Stimulated activated effector memory CD8-positive, alpha-beta T cell treated with anti-CD3 and anti-CD28 coated beads, Interleukin-12 subunit alpha, Interleukin-12 subunit beta, amount 100 ng/mL, for 72 hours (primary cell): Measurements from ENCODE around the gene ZNF467.

Source experiments
- ATAC-seq: fragments of 150-1000 bp; cut with Tn5 transposase; 2 replicates; pipeline ENCODE4 v1.10.0; 2021
- DNase-seq, 2 donors: peaks; one replicate each; pipeline ENCODE4 v3.0.0; 2021 to 2022; ENCODE audit warnings: low spot score in 2 of 2
- H3K27ac Mint-ChIP-seq: one replicate; pipeline ENCODE4 v1.8.0; 2022; ENCODE audit warnings: mild to moderate bottlenecking, mixed read lengths
- H3K36me3 Mint-ChIP-seq: one replicate; pipeline ENCODE4 v1.8.0; 2022; ENCODE audit warnings: mild to moderate bottlenecking, mixed read lengths
- H3K4me1 Mint-ChIP-seq: one replicate; pipeline ENCODE4 v1.8.0; 2022; ENCODE audit warnings: mixed read lengths
- H3K4me3 Mint-ChIP-seq: one replicate; pipeline ENCODE4 v1.8.0; 2022; ENCODE audit warnings: mild to moderate bottlenecking, mixed read lengths
- H3K9me3 Mint-ChIP-seq: one replicate; pipeline ENCODE4 v1.8.0; 2022; ENCODE audit warnings: mixed read lengths

Gene ZNF467

DNA sequence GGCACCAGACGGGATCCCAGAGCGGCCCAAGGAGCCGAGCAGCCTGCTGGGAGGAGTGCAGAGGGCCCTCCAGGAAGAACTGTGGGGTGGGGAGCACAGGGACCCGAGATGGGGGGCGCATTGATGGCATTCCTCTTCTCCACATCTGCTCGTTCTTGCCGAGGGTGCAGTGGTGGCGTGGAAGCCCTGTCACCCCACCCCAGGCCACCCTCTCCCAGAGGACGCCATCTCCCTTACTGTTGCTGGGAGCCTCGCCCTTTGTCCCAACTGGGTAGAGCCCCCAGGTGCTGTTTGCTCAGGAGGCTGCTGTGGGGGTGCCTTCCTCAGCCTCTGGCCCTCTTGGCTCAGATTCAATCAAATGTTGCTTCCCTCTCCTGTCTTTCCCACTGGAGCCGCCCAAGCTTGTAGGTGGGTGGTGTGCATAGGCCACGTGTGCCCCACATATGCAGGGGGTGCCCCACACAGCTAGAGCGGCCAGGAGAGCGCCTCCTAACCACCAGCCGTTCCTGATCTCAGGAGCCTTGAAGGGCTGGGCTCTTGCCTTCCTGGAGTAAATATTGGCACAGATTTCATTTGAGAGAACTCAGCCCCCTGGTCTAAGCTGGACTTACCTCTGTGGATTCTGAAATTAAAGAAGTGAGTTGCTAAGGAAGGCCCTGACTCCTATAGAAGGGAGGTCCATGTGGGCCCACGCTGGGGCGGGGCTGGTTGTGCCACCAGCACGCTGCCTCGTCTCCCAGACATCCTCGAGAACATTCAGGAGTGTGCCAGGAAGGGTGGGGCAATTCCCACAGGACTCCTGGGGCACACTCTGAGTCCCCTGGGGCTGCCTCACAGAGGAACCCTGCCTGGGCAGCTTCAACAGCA is 39.2 kb downstream of the ZNF467 start:
- Mint-ChIP-seq H3K4me3 (no peak overlapping the region), H3K36me3 (peaks cover 8% of the 10 kb centered on the region), H3K27ac (no peak overlapping the region), H3K4me1 (peaks cover 11% of the 10 kb centered on the region), H3K9me3 (no peaks in the 10 kb centered on the region)
- DNase-seq (no peak), ATAC-seq (no peak)

DNA sequence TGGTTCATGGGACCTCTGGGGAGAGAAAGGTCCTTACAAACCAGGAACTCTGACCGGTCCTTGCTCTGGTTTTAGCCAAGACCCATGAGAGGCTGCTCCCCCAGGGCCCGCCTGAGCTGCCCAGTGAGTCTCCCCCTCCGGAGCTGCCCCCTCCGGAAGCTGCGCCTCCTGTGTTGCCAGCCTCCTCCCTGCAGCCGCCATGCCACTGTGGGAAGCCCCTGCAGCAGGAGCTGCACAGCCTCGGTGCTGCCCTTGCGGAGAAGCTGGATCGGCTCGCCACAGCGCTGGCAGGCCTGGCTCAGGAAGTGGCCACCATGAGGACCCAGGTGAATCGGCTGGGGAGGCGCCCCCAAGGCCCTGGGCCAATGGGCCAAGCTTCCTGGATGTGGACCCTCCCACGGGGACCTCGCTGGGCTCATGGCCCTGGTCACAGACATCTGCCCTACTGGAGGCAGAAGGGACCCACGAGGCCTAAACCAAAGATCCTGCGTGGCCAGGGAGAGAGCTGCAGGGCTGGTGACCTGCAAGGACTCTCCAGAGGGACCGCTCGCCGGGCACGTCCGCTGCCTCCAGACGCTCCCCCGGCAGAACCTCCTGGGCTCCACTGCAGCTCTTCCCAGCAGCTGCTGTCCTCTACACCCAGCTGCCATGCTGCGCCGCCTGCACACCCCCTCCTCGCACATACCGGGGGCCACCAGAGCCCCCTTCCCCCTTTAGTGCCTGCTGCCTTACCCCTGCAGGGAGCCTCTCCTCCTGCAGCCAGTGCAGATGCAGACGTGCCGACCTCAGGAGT is 40.1 kb downstream of the ZNF467 start:
- Mint-ChIP-seq H3K36me3 (peaks cover 8% of the 10 kb centered on the region), H3K4me3 (no peak overlapping the region), H3K9me3 (no peaks in the 10 kb centered on the region), H3K27ac (no peak overlapping the region), H3K4me1 (peaks cover 11% of the 10 kb centered on the region)
- DNase-seq (no peak), ATAC-seq (no peak)

- H3K27ac Mint-ChIP-seq: no peak overlapping the region
- ATAC-seq (no peak), DNase-seq (no peak)
- H3K4me3 Mint-ChIP-seq: no peak overlapping the region
- peaks cover 11% of the 10 kb centered on the region for H3K4me1 Mint-ChIP-seq
- peaks cover 8% of the 10 kb centered on the region for H3K36me3 Mint-ChIP-seq
- H3K9me3 Mint-ChIP-seq: no peaks in the 10 kb centered on the region
Measured at GRCh38 chr7:149732611-149733010, 40.8 kb downstream of the ZNF467 start.

DNA sequence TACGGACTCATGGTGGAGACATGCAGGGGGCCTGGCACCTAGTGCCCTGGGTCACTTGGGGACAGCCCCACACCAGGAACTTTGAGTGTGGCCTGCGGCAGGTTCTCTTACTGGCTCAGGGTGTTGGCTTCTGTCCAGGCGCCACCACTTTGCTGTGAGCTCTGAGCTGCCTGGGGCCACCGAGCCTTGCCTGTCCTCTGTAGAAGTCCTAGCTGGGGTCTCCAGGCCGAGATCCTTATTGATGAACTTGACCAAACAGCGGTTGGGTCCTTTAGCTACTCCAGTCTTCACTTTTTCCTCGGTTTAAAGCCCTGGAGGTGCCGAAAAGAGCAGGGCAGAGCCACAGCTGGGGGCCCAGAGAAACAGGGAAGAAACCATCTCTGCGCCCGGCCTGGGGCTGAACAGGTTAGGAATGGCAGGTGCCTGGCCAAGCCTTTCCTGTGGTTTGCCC is 41.3 kb downstream of the ZNF467 start:
- H3K4me1 Mint-ChIP-seq: peaks cover 11% of the 10 kb centered on the region
- peaks cover 9% of the 10 kb centered on the region for H3K36me3 Mint-ChIP-seq
- no peak overlapping the region for H3K27ac Mint-ChIP-seq

DNA sequence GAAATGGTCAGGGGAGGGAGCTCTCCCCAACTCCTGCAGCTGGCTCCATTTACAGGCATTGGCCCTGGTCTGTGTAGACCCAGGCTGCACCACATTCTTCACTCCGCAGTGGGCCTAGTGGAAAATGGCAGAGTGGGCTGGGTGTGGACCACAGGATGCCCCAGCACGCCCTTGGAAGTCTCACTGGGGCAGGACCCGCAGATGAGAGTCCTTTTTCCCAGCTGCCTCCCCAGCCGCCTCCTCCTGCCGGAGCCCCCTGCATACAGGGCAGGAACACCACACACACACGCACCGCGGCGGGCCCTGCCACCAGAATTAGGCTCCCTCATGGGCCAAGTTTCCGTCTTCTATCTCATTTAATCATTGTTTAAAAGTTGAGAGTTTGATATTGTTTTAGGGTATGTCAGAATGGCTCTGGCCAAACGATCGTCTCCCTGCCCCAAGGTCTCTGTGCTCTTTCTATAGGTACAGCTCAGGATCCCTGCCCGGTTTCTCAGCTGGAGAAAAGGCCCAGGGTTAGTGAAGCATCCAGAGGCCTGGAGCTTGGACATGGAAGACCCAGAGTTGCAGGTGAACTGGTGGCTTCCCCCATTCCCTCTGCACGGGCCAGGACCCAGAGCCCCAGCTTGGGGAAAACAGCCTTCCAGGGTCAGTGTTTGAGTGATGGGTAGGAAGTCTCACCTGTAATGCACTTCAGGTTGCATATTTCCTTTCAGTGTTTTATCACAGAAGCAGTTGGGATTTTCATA is 42.0 kb downstream of the ZNF467 start:
- DNase-seq: no peak
- no peak overlapping the region for H3K4me3 Mint-ChIP-seq
- no peak for ATAC-seq
- H3K4me1 Mint-ChIP-seq: peaks cover 11% of the 10 kb centered on the region
- H3K36me3 Mint-ChIP-seq: peaks cover 16% of the 10 kb centered on the region
- no peak overlapping the region for H3K27ac Mint-ChIP-seq
- H3K9me3 Mint-ChIP-seq: no peaks in the 10 kb centered on the region

More for the DNA sequence above, 41.3 kb downstream of the ZNF467 start:
- no peak for ATAC-seq
- H3K4me3 Mint-ChIP-seq: no peak overlapping the region
- no peak for DNase-seq
- H3K9me3 Mint-ChIP-seq: no peaks in the 10 kb centered on the region

DNA sequence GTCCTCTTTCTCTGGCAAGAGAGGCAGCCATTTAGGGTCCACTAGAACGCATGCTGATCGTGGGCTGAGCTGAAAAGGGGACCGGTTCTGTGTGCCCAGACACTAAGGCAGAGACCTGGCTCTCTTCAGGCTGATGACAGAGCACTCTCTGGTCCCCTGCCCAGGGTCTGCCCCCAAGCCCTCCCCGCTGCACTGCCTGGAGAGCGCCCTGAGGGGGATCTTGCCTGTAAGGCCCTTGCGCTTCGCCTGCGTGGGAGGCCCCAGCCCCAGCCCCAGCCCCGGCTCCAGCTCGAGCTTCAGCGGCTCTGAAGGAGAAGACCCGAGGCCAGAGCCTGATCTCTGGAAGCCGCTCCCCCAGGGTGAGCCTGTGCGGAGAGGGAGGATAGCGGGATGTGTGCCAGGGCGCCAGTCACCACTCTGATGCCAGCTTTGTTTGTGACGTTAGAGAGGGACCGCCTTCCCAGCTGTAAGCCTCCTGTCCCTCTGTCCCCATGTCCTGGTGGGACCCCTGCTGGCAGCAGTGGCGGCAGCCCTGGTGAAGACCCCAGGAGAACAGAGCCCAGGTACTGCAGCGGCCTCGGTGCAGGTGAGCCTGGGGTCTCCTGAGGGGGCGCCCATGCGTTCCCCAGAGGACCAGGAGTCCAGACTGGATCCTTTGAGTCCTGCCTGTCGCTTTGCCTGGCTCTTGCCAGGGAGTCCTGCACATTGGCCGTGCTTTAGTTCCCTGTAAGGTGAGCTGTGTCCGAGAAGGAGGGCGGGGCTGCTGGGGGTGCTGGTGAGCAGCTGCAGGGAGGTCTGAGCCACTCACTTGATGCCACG is 43.2 kb downstream of the ZNF467 start:
- H3K36me3 Mint-ChIP-seq: peaks cover 26% of the 10 kb centered on the region
- DNase-seq (no peak), ATAC-seq (no peak)

DNA sequence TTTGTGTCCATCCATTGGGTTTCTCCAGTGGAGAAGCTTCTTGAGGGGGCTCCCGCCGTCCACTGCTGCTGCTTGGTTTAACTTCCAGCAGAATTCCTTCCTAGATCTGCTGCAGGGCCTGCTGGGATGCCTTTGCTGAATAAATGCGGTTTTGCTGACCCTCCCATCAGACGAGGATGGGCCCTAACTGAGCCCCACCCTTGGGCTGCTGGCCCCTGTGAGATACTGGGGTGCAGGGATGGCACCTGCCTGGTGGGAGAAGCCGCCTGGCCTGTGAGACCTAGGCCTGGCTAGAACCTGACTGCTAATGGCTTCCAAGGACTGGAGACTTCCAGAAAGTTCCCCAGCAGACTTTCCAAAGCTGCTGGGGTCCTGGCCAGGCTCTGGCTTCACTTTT is 43.8 kb downstream of the ZNF467 start:
- DNase-seq (no peak), ATAC-seq (no peak)
- peaks cover 26% of the 10 kb centered on the region for H3K36me3 Mint-ChIP-seq
- no peaks in the 10 kb centered on the region for H3K9me3 Mint-ChIP-seq
- no peaks in the 10 kb centered on the region for H3K4me1 Mint-ChIP-seq
- no peak overlapping the region for H3K4me3 Mint-ChIP-seq
- no peak overlapping the region for H3K27ac Mint-ChIP-seq

More for the DNA sequence above, 43.2 kb downstream of the ZNF467 start:
- Mint-ChIP-seq H3K9me3 (no peaks in the 10 kb centered on the region), H3K4me3 (no peak overlapping the region), H3K4me1 (peaks cover under 1% of the 10 kb centered on the region), H3K27ac (no peak overlapping the region)

GRCh38 chr7:149728491-149729375 is 44.7 kb downstream of the ZNF467 start:
- H3K36me3 Mint-ChIP-seq: peaks cover 32% of the 10 kb centered on the region

GRCh38 chr7:149727899-149728476 is 45.4 kb downstream of the ZNF467 start:
- Mint-ChIP-seq H3K4me1 (no peaks in the 10 kb centered on the region), H3K27ac (no peak overlapping the region), H3K36me3 (peaks cover 39% of the 10 kb centered on the region), H3K4me3 (no peak overlapping the region), H3K9me3 (no peaks in the 10 kb centered on the region)
- ATAC-seq: no peak
- no peak for DNase-seq

More at GRCh38 chr7:149728491-149729375, 44.7 kb downstream of the ZNF467 start:
- Mint-ChIP-seq H3K4me1 (no peaks in the 10 kb centered on the region), H3K4me3 (no peak overlapping the region), H3K9me3 (no peaks in the 10 kb centered on the region), H3K27ac (no peak overlapping the region)
- ATAC-seq (no peak), DNase-seq (no peak)

DNA sequence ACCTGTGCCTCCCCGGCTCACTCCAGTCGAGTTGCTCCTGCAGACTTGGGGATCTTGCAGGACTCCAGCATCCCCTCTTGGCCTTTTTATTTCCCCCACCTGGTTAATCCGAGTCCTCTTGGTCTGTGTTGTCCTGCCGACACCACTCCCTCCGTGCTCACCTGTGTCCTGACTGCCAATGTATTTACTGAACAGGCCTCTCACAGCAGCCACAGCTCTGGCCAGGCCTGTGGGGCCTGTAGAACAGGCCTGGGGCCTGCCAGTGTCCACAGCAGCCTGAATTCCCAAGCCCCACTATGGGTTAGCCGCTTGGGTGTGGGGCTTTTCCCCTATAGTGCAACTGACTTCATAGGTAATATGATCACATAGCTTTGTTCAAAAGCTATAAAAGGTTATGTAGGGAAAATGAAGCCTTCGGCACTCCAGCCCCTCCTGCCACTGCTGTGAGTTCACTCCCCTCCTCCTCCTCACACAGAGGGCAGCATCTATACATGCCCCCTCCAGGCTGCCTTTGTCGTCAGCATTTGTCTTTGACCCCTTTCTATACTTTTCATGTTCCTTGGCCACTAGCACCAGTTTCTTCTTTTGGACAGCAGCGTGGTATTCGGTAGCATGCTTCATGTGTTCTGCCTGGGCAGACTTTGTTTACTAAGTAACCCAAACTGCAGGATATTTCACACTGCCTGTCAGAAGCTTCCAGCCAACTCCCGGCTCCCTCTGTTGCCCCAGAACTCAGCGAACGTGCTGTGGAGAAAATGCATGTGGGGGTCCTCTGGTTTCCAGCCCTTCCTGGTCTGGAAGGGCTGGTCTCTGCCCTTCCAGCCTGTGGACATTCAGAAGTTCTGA is 46.1 kb downstream of the ZNF467 start:
- Mint-ChIP-seq H3K4me1 (no peaks in the 10 kb centered on the region), H3K9me3 (no peaks in the 10 kb centered on the region), H3K4me3 (no peak overlapping the region), H3K27ac (no peak overlapping the region), H3K36me3 (peaks cover 40% of the 10 kb centered on the region)
- no peak for ATAC-seq
- DNase-seq: no peak

DNA sequence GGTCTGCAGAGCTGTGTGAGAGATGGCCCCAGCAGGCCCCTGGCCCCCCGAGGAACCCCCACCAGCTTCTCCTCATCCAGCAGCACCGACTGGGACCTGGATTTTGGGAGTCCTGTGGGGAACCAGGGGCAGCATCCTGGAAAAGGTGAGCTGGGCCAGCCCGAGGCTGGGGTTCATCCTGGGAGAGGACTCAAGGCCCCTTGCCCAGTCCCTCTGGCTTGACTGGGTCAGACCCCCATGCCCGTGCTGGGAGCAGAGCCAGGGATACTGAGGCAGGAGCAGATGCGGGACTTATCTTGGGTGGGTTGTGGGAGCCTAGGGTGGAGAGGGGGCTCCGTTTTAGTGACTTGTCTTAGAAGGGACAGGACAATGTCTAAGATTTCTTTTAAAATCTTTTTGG is 47.5 kb downstream of the ZNF467 start:
- H3K36me3 Mint-ChIP-seq: peaks cover 51% of the 10 kb centered on the region
- no peak for ATAC-seq
- no peak for DNase-seq
- no peak overlapping the region for H3K4me3 Mint-ChIP-seq
- no peaks in the 10 kb centered on the region for H3K4me1 Mint-ChIP-seq
- H3K27ac Mint-ChIP-seq: peak overlapping the region; percentile 12
- H3K9me3 Mint-ChIP-seq: no peaks in the 10 kb centered on the region

- Mint-ChIP-seq H3K36me3 (peaks cover 51% of the 10 kb centered on the region), H3K27ac (peak overlapping the region; percentile 12), H3K4me1 (peaks cover 5% of the 10 kb centered on the region), H3K9me3 (no peaks in the 10 kb centered on the region), H3K4me3 (no peak overlapping the region)
- DNase-seq: no peak
- no peak for ATAC-seq
Measured at GRCh38 chr7:149725426-149725821, 48.0 kb downstream of the ZNF467 start.
